ENCODE results near the gene PFKFB3.

PFKFB3 gene

DNA sequence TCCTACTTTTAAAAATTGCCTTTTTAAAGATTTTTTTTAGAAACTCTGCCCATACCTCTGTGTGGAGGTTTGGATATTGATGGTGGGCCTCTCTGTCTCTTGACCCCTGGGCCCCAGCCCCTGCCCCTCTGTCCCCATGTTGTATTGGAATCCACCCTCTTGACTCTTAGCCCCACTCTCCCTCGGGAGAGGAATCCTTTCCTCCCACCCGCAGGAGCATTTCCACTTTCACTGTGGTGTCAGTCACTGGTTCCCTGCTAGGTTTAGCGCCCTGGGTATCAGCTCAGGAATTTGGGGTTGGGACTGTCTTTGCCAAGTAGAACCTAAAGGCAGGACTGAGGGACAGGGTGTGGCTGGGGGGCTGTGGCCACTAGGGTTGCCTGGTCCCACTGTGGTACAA, 10.1 kb downstream of the PFKFB3 start:
- Histone ChIP-seq H3K4me3 (ENCODE audit: low read length) (no peak overlapping the region), H3K27me3 (ENCODE audit: insufficient read depth, low read length) (no peaks in the 10 kb centered on the region), H3K36me3 (ENCODE audit: insufficient read depth, low read length) (peaks cover 42% of the 10 kb centered on the region), H2AFZ (ENCODE audit: low read depth, low read length) (no peak overlapping the region), H3K9me3 (ENCODE audit: low read length) (peaks cover 3% of the 10 kb centered on the region), H3K4me1 (ENCODE audit: insufficient read depth, low read length) (peaks cover 17% of the 10 kb centered on the region)

DNA sequence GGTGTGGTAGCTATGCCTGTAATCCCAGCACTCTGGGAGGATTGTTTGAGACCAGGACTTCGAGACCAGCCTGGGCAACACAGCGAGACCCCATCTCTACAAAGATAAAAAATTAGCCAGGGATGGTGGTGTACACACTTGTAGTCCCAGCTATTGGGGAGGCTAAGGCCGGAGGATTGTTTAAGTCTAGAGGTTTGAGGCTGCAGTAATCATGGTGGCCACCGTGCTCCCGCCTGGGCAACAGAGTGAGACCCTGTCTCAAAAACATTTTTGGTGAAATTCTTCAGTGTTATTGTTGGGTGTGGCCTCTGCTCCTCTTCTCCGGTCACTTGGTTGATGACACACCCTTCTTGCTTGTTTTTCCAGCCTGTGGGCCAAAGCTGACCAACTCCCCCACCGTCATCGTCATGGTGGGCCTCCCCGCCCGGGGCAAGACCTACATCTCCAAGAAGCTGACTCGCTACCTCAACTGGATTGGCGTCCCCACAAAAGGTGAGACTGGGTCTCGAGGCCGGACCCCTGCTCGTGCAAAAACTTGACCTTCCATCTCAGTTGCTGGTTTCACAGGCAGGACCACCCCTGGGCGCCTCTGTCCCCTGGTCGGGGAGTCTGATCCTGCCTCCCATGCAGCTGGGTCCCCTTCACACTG, 10.6 kb downstream of the PFKFB3 start:
- H2AFZ ChIP-seq (ENCODE audit: low read depth, low read length): no peak overlapping the region
- peaks cover 17% of the 10 kb centered on the region for H3K4me1 ChIP-seq (ENCODE audit: insufficient read depth, low read length)
- peaks cover 44% of the 10 kb centered on the region for H3K36me3 ChIP-seq (ENCODE audit: insufficient read depth, low read length)
- H3K27me3 ChIP-seq (ENCODE audit: insufficient read depth, low read length): no peaks in the 10 kb centered on the region
- peaks cover 3% of the 10 kb centered on the region for H3K9me3 ChIP-seq (ENCODE audit: low read length)
- H3K4me3 ChIP-seq (ENCODE audit: low read length): no peak overlapping the region

- Histone ChIP-seq H3K4me3 (ENCODE audit: low read length) (no peak overlapping the region), H3K9me3 (ENCODE audit: low read length) (peaks cover 3% of the 10 kb centered on the region), H3K36me3 (ENCODE audit: insufficient read depth, low read length) (peaks cover 48% of the 10 kb centered on the region), H3K4me1 (ENCODE audit: insufficient read depth, low read length) (peaks cover 17% of the 10 kb centered on the region), H2AFZ (ENCODE audit: low read depth, low read length) (no peak overlapping the region), H3K27me3 (ENCODE audit: insufficient read depth, low read length) (no peaks in the 10 kb centered on the region)
Observed at GRCh38 chr10:6213908-6214307, 11.2 kb downstream of the PFKFB3 start.

DNA sequence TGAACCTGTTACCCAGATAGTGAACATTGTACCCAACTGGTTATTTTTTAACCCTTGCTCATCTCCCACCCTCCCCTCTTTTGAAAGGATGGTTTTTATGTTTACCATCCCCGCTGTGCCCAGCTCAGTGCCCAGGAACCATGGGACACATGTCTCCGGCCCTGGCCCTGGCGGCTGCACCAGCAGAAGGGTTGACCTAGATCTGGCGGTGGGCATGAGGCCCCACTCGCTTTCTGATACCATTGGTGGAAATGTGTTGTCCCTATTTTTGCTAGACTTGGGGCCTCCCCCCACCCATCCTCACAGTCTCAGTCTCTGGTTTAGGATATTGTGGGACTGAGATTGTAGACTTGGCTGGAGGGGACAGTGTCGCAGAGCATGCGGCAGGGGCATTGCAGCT, 11.9 kb downstream of the PFKFB3 start:
- H3K4me3 ChIP-seq (ENCODE audit: low read length): no peak overlapping the region
- peaks cover 54% of the 10 kb centered on the region for H3K36me3 ChIP-seq (ENCODE audit: insufficient read depth, low read length)
- H3K27me3 ChIP-seq (ENCODE audit: insufficient read depth, low read length): no peaks in the 10 kb centered on the region
- peaks cover 17% of the 10 kb centered on the region for H3K4me1 ChIP-seq (ENCODE audit: insufficient read depth, low read length)
- H2AFZ ChIP-seq (ENCODE audit: low read depth, low read length): no peak overlapping the region
- peaks cover 3% of the 10 kb centered on the region for H3K9me3 ChIP-seq (ENCODE audit: low read length)

- H3K36me3 ChIP-seq (ENCODE audit: insufficient read depth, low read length): peaks cover 60% of the 10 kb centered on the region
- no peaks in the 10 kb centered on the region for H3K27me3 ChIP-seq (ENCODE audit: insufficient read depth, low read length)
- no peak overlapping the region for H3K4me3 ChIP-seq (ENCODE audit: low read length)
- no peak overlapping the region for H2AFZ ChIP-seq (ENCODE audit: low read depth, low read length)
- peaks cover 3% of the 10 kb centered on the region for H3K9me3 ChIP-seq (ENCODE audit: low read length)
- H3K4me1 ChIP-seq (ENCODE audit: insufficient read depth, low read length): peaks cover 17% of the 10 kb centered on the region
Observed at GRCh38 chr10:6215241-6215640, 12.5 kb downstream of the PFKFB3 start.

DNA sequence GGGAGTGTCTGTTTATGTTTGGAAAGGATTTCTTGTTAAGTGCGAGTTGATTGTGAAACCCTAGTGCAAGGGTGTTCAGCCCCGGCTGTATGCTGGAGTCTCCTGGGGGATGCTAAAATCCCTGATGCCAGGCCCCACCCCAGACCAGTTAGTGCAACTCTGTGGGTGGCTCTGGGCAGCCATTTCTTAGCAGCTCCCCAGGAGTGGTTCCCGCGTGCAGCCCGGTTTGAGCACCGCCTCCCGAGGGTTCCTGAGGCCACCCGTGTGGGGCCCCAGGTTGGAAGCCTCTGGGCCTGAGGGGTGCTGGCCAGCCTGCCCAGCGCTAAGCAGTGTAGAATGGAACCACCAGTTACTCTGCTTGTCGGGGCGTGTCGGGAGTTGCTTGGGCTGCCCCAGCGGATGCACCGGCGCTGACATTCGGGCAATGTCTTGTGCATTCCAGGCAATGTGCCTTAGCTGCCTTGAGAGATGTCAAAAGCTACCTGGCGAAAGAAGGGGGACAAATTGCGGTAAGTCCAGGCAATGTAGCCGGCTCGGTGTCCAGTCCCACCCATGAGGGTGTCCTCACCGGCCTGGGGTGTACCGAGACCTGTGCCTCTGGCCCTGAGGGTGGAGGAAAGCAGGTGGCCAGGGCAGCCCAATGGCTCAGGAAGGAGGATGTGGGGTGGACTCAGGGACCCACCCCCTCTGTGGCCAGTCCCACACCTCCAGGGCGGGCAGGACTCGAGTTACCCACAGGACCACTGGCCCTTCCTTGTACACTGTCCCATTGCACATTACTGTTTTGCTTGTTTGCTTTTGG, 13.2 kb downstream of the PFKFB3 start:
- Histone ChIP-seq H3K4me3 (ENCODE audit: low read length) (no peak overlapping the region), H3K9me3 (ENCODE audit: low read length) (peaks cover 3% of the 10 kb centered on the region), H3K4me1 (ENCODE audit: insufficient read depth, low read length) (peaks cover 16% of the 10 kb centered on the region), H3K27me3 (ENCODE audit: insufficient read depth, low read length) (no peaks in the 10 kb centered on the region), H2AFZ (ENCODE audit: low read depth, low read length) (no peak overlapping the region), H3K36me3 (ENCODE audit: insufficient read depth, low read length) (peaks cover 66% of the 10 kb centered on the region)

- H3K27me3 ChIP-seq (ENCODE audit: insufficient read depth, low read length): no peaks in the 10 kb centered on the region
- peaks cover 3% of the 10 kb centered on the region for H3K9me3 ChIP-seq (ENCODE audit: low read length)
- H3K4me3 ChIP-seq (ENCODE audit: low read length): no peak overlapping the region
- H3K36me3 ChIP-seq (ENCODE audit: insufficient read depth, low read length): peaks cover 76% of the 10 kb centered on the region
- no peak overlapping the region for H2AFZ ChIP-seq (ENCODE audit: low read depth, low read length)
- peaks cover 5% of the 10 kb centered on the region for H3K4me1 ChIP-seq (ENCODE audit: insufficient read depth, low read length)
Observed at GRCh38 chr10:6216916-6217315, 14.2 kb downstream of the PFKFB3 start.

DNA sequence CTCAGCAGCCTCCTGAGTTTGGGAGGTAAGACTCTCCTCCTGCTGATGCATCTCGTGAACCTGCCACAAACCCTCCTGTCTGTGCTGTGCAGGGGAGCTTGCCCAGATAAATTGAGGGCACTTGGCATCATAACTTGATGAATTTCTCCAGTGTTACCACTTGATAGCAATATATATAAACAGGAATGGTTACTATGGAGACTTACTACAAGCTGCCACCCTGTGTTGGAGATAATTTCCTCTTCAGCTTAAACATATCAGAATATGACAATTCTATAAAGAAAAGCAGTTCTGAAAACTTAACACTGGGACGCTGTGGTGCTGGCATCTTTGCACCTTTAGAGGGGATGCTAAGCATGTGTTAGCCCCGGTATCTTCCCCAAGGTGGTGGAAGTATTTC, 14.9 kb downstream of the PFKFB3 start:
- peaks cover 82% of the 10 kb centered on the region for H3K36me3 ChIP-seq (ENCODE audit: insufficient read depth, low read length)

GRCh38 chr10:6218692-6219493, 16.2 kb downstream of the PFKFB3 start:
- Histone ChIP-seq H2AFZ (ENCODE audit: low read depth, low read length) (no peak overlapping the region), H3K36me3 (ENCODE audit: insufficient read depth, low read length) (peaks cover 89% of the 10 kb centered on the region), H3K4me3 (ENCODE audit: low read length) (no peak overlapping the region), H3K27me3 (ENCODE audit: insufficient read depth, low read length) (no peaks in the 10 kb centered on the region), H3K4me1 (ENCODE audit: insufficient read depth, low read length) (no peaks in the 10 kb centered on the region), H3K9me3 (ENCODE audit: low read length) (peaks cover 2% of the 10 kb centered on the region)

More for the DNA sequence above, 14.9 kb downstream of the PFKFB3 start:
- Histone ChIP-seq H3K9me3 (ENCODE audit: low read length) (peaks cover 3% of the 10 kb centered on the region), H2AFZ (ENCODE audit: low read depth, low read length) (no peak overlapping the region), H3K27me3 (ENCODE audit: insufficient read depth, low read length) (no peaks in the 10 kb centered on the region), H3K4me1 (ENCODE audit: insufficient read depth, low read length) (no peaks in the 10 kb centered on the region), H3K4me3 (ENCODE audit: low read length) (no peak overlapping the region)

GRCh38 chr10:6219494-6219836, 16.7 kb downstream of the PFKFB3 start:
- Histone ChIP-seq H3K27me3 (ENCODE audit: insufficient read depth, low read length) (no peaks in the 10 kb centered on the region), H2AFZ (ENCODE audit: low read depth, low read length) (no peak overlapping the region), H3K36me3 (ENCODE audit: insufficient read depth, low read length) (peaks cover 89% of the 10 kb centered on the region), H3K4me1 (ENCODE audit: insufficient read depth, low read length) (no peaks in the 10 kb centered on the region), H3K4me3 (ENCODE audit: low read length) (no peak overlapping the region), H3K9me3 (ENCODE audit: low read length) (no peaks in the 10 kb centered on the region)

- Histone ChIP-seq H3K9me3 (ENCODE audit: low read length) (no peaks in the 10 kb centered on the region), H2AFZ (ENCODE audit: low read depth, low read length) (no peak overlapping the region), H3K4me3 (ENCODE audit: low read length) (no peak overlapping the region), H3K27me3 (ENCODE audit: insufficient read depth, low read length) (no peaks in the 10 kb centered on the region), H3K36me3 (ENCODE audit: insufficient read depth, low read length) (peaks cover 89% of the 10 kb centered on the region), H3K4me1 (ENCODE audit: insufficient read depth, low read length) (no peaks in the 10 kb centered on the region)
Observed at GRCh38 chr10:6220418-6221191, 17.9 kb downstream of the PFKFB3 start.

- no peak overlapping the region for H3K4me3 ChIP-seq (ENCODE audit: low read length)
- H3K27me3 ChIP-seq (ENCODE audit: insufficient read depth, low read length): no peaks in the 10 kb centered on the region
- H3K9me3 ChIP-seq (ENCODE audit: low read length): no peaks in the 10 kb centered on the region
- H3K4me1 ChIP-seq (ENCODE audit: insufficient read depth, low read length): no peaks in the 10 kb centered on the region
- H3K36me3 ChIP-seq (ENCODE audit: insufficient read depth, low read length): peaks cover 90% of the 10 kb centered on the region
- no peak overlapping the region for H2AFZ ChIP-seq (ENCODE audit: low read depth, low read length)
Observed at GRCh38 chr10:6221192-6221940, 18.6 kb downstream of the PFKFB3 start.
